MM.1S (cell line): ENCODE data around the gene F12.

Experiments used
- DNase-seq: peaks from one replicate; pipeline ENCODE4 v3.0.0-alpha.2; 2015
- H2AFZ ChIP-seq: fragments of 300-600 bp; sonication (generic); 2 replicates; pipeline ENCODE4 v1.6.0; 2016; ENCODE audit warnings: antibody characterized with exemption, low read length
- H3F3A ChIP-seq: fragments of 300-600 bp; sonication (generic); 2 replicates; pipeline ENCODE4 v1.6.1; 2016; ENCODE audit warnings: mild to moderate bottlenecking, antibody characterized with exemption, low read length, moderate library complexity, mixed read lengths; ENCODE audit not compliant: insufficient read depth
- H3K27ac ChIP-seq: fragments of 300-600 bp; sonication (generic); 2 replicates; pipeline ENCODE4 v1.5.1; 2016; ENCODE audit warnings: mild to moderate bottlenecking, low read length
- H3K27me3 ChIP-seq: fragments of 300-600 bp; sonication (generic); replicated peaks from 2 replicates; pipeline ENCODE4 v1.6.0; 2016; ENCODE audit warnings: low read length; ENCODE audit not compliant: insufficient read depth
- H3K36me3 ChIP-seq: fragments of 300-600 bp; sonication (generic); replicated peaks from 2 replicates; pipeline ENCODE4 v1.6.1; 2016; ENCODE audit warnings: mild to moderate bottlenecking, low read length, mixed read lengths; ENCODE audit not compliant: insufficient read depth
- H3K4me1 ChIP-seq: fragments of 300-600 bp; sonication (generic); 2 replicates; pipeline ENCODE4 v1.6.1; 2016; ENCODE audit warnings: low read length, mixed read lengths
- H3K4me2 ChIP-seq: fragments of 300-600 bp; sonication (generic); 2 replicates; pipeline ENCODE4 v1.6.0; 2016; ENCODE audit warnings: low read depth, low read length
- H3K4me3 ChIP-seq: fragments of 300-600 bp; sonication (generic); 2 replicates; pipeline ENCODE4 v1.5.1; 2016; ENCODE audit warnings: low read length, mixed read lengths
- H3K79me2 ChIP-seq: fragments of 300-600 bp; sonication (generic); 2 replicates; pipeline ENCODE4 v1.6.1; 2016; ENCODE audit warnings: mixed run types, low read length, mixed read lengths
- H3K9ac ChIP-seq: fragments of 300-600 bp; sonication (generic); 2 replicates; pipeline ENCODE4 v1.6.1; 2016; ENCODE audit warnings: low read length, mixed read lengths
- H3K9me2 ChIP-seq: fragments of 300-600 bp; sonication (generic); replicated peaks from 2 replicates; pipeline ENCODE4 v1.6.1; 2016; ENCODE audit warnings: mild to moderate bottlenecking, low read length, mixed read lengths; ENCODE audit not compliant: insufficient read depth
- H3K9me3 ChIP-seq: fragments of 300-600 bp; sonication (generic); replicated peaks from 2 replicates; pipeline ENCODE4 v1.6.1; 2016; ENCODE audit warnings: mild to moderate bottlenecking, low read length, mixed read lengths; ENCODE audit not compliant: insufficient read depth
- H4K20me1 ChIP-seq: fragments of 300-600 bp; sonication (generic); 2 replicates; pipeline ENCODE4 v1.6.1; 2016; ENCODE audit warnings: mild to moderate bottlenecking, low read length, moderate library complexity, mixed read lengths; ENCODE audit not compliant: insufficient read depth
- CTCF ChIP-seq: fragments of 300-600 bp; sonication (generic); IDR thresholded peaks from 2 replicates; pipeline ENCODE4 v1.5.1; 2016; ENCODE audit warnings: antibody characterized with exemption, low read length, mixed read lengths
- EZH2 ChIP-seq: fragments of 300-600 bp; sonication (generic); optimal IDR thresholded peaks from 2 replicates; pipeline ENCODE3; 2017; ENCODE audit warnings: low read depth, mild to moderate bottlenecking, antibody characterized with exemption, low read length, mixed read lengths
- EZH2phosphoT487 ChIP-seq: fragments of 300-600 bp; sonication (generic); IDR thresholded peaks from 2 replicates; pipeline ENCODE4 v1.6.1; 2018; ENCODE audit warnings: antibody characterized with exemption, low read length

Gene F12

GRCh38 chr5:177393206-177393765, 16.1 kb downstream of the F12 start:
- no peak for DNase-seq
- H3K4me2 ChIP-seq = no peak overlapping the region
- no peak overlapping the region for H2AFZ ChIP-seq
- no peaks in the 10 kb centered on the region for H3F3A ChIP-seq
- no peak overlapping the region for H3K9ac ChIP-seq
- no peaks in the 10 kb centered on the region for H3K4me1 ChIP-seq
- TF ChIP-seq CTCF = no peak
- TF ChIP-seq EZH2 = no peak
- no peak for TF ChIP-seq EZH2phosphoT487
- H3K27ac ChIP-seq = no peak overlapping the region
- no peaks in the 10 kb centered on the region for H3K79me2 ChIP-seq
- no peaks in the 10 kb centered on the region for H4K20me1 ChIP-seq
- H3K36me3 ChIP-seq = no peaks in the 10 kb centered on the region
- no peaks in the 10 kb centered on the region for H3K9me2 ChIP-seq
- peaks cover 41% of the 10 kb centered on the region for H3K27me3 ChIP-seq
- H3K9me3 ChIP-seq = no peaks in the 10 kb centered on the region
- no peak overlapping the region for H3K4me3 ChIP-seq

GRCh38 chr5:177392765-177393164, 16.6 kb downstream of the F12 start:
- Histone ChIP-seq H3K27ac (no peak overlapping the region), H3K79me2 (no peaks in the 10 kb centered on the region), H4K20me1 (no peaks in the 10 kb centered on the region), H3K4me2 (no peak overlapping the region), H3F3A (no peaks in the 10 kb centered on the region), H3K4me1 (no peaks in the 10 kb centered on the region), H3K9me2 (no peaks in the 10 kb centered on the region), H3K27me3 (peaks cover 36% of the 10 kb centered on the region), H2AFZ (no peak overlapping the region), H3K9me3 (no peaks in the 10 kb centered on the region), H3K9ac (no peak overlapping the region), H3K4me3 (no peak overlapping the region), H3K36me3 (no peaks in the 10 kb centered on the region)
- no peak for DNase-seq
- no peak for TF ChIP-seq EZH2
- TF ChIP-seq EZH2phosphoT487 = no peak
- TF ChIP-seq CTCF = no peak

- no peaks in the 10 kb centered on the region for H3K4me1 ChIP-seq
- H3K9me3 ChIP-seq = no peaks in the 10 kb centered on the region
- H3K4me2 ChIP-seq = no peak overlapping the region
- H3K27me3 ChIP-seq = peaks cover 24% of the 10 kb centered on the region
- H3K36me3 ChIP-seq = no peaks in the 10 kb centered on the region
- H3K9me2 ChIP-seq = no peaks in the 10 kb centered on the region
- TF ChIP-seq EZH2 (no peak), CTCF (peak; percentile 95), EZH2phosphoT487 (no peak)
- no peak overlapping the region for H3K9ac ChIP-seq
- H3F3A ChIP-seq = no peaks in the 10 kb centered on the region
- peak; percentile 80 for DNase-seq
- H3K27ac ChIP-seq = no peak overlapping the region
- no peaks in the 10 kb centered on the region for H4K20me1 ChIP-seq
- no peak overlapping the region for H2AFZ ChIP-seq
- no peaks in the 10 kb centered on the region for H3K79me2 ChIP-seq
- no peak overlapping the region for H3K4me3 ChIP-seq
Measured at GRCh38 chr5:177390363-177391300, 18.7 kb downstream of the F12 start.
